ENCODE data around the gene ACTN3.
"Not testable (repeated sequence)": the region's sequence is repeated elsewhere in the genome, so short reads cannot be mapped to it uniquely, and the experiment has no call there.

The ACTN3 gene

GRCh38 chr11:66595245-66595904 lies 48.7 kb downstream of the ACTN3 start:
- peak in 25 of 58 donors; percentile 1 to 59 (median 18) for DNase-seq

DNA sequence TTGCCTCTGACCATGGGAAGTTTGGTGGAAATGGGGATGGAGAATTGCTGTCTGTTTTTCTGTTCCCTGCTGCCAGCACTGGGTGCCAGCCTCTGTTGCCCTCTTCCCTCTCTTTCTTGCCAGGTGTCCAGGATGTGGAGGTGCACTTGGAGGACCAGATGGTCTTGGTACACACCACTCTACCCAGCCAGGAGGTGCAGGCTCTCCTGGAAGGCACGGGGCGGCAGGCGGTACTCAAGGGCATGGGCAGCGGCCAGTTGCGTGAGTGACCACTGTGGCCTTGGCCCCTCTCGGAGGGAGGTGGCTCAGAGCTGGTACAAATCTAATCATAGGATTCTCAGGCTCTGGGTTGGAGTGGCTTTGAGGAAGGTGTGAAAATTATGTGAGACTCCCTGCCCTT lies 52.3 kb downstream of the ACTN3 start:
- DNase-seq = no peak

DNA sequence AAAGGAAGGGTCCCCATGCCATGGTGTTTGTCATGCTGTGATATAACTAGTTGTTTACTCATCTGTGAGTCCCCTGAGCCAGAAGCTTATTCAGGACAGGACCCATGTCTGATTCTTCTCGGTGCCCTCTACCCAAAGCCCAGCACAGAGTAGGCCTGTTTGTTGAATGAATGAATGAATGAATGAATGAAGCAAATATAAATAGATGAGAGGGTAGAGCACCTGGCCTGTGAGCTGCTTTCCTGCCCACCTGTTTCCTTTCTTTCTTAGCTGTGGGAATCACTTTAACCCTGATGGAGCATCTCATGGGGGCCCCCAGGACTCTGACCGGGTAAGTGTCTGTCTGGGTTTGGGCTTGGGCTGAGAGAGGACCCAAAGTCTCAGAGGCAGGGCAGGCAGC lies 53.5 kb downstream of the ACTN3 start:
- DNase-seq = no peak

DNA sequence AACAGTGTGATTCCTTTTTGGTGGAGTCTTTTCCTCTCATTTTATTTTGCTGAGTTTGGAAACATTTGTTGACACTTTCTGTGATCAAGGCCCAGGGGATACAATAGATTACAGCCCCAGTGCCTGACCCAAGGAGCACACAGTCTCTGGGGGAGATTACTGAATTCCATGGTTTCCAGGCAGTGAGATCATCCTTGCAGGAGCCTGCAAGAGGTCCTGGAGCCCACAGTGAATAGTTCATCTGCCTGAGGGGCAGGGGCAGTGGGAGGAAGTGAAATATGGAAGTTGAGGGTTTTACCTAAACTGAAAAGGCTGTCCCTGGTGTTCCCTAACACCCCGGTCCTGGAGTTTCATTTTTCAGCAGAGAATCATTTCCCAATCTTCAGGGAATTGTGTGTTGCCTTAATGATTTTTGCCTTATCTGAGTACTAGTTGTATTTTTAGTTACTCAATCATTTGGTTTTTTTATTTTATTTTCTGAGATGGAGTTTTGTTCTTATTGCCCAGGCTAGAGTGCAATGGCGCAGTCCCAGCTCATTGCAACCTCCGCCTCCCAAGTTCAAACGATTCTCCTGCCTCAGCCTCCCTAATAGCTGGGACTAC lies 54.0 kb downstream of the ACTN3 start:
- no peak for DNase-seq

GRCh38 chr11:66603072-66603471 lies 56.4 kb downstream of the ACTN3 start:
- DNase-seq = no peak

GRCh38 chr11:66604155-66604554 lies 57.5 kb downstream of the ACTN3 start:
- no peak for DNase-seq

GRCh38 chr11:66606608-66607007 lies 59.9 kb downstream of the ACTN3 start:
- not testable (repeated sequence) for DNase-seq

DNA sequence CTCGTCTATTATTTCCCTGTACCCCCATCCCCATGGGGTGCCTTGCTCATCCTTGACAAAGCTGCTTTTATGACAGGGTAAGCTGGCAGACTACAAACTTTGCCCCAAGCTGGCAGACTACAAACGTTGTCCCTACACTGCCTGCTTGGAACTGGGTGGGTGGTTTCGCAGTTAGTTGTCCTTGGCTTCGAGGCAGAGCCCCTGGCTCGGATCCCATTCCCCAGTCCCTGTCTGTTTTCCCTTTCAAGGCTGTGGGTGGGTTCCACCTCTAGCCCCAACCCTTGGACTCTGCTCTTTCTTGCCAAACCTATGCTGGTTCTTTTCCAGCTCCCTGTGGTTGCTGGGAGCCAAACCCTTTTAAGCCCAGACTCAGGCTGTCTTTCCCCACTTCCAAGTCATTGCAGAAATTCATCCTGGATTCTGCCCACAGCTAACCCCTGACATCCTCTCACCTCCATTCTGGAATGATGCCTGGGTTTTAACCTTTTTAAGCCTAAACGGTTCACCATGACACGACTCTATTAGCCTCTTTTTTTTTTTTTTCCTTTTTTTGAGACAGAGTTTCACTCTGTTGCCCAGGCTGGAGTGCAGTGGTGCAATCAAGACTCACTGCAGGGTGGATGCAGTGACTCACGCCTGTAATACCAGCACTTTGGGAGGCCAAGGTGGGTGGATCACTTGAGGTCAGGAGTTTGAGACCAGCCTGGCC lies 60.6 kb downstream of the ACTN3 start:
- DNase-seq = peak in 38 of 58 donors; percentile 2 to 79 (median 30)

GRCh38 chr11:66609721-66610617 lies 63.3 kb downstream of the ACTN3 start:
- no peak for DNase-seq

DNA sequence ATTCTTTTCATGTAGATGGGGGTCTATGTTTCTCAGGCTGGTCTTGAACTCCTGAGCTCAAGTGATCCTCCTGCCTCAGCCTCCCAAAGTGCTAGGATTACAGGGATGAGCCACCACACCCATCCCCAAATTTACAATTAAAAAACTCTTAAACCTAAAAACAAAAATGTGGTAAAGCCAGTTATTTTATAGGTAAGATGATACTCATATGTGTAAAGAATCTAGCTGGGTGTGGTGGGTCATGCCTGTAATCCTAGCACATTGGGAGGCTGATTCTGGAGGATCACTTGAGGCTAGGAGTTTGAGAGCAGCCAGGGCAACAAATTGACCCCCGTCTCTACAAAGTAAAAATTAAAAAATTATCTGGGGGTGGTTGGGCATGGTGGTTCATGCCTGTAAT lies 65.8 kb downstream of the ACTN3 start:
- no peak for DNase-seq

Measured in anterior cingulate cortex (tissue), 58 donors.